HG02981 (cell line): ENCODE data around the gene APOB.

Source experiments
- ATAC-seq: cut with Tn5 transposase; IDR thresholded peaks from one replicate; pipeline ENCODE4 v1.9.1; 2021; ENCODE audit warnings: mild to moderate bottlenecking, moderate library complexity; ENCODE audit not compliant: unreplicated experiment

APOB gene

GRCh38 chr2:21043744-21044532 is at the start of gene APOB:
TSS of gene APOB (minus strand) at chr2:21044073. CDS start at chr2:21043945, 128 bp downstream.
- ATAC-seq: no peak

- ATAC-seq: no peak
Measured at GRCh38 chr2:21092308-21092869, 48.5 kb upstream of the APOB start.

- no peak for ATAC-seq
Measured at GRCh38 chr2:21084401-21084800, 40.5 kb upstream of the APOB start.

GRCh38 chr2:21083482-21083881 is 39.6 kb upstream of the APOB start:
- ATAC-seq: no peak

- no peak for ATAC-seq
Measured at GRCh38 chr2:21078296-21078695, 34.4 kb upstream of the APOB start.

- ATAC-seq: no peak
Measured at GRCh38 chr2:21072477-21073242, 28.8 kb upstream of the APOB start.

GRCh38 chr2:21070341-21071257 is 26.7 kb upstream of the APOB start:
- ATAC-seq: no peak

GRCh38 chr2:21069746-21070340 is 26.0 kb upstream of the APOB start:
- ATAC-seq: no peak

GRCh38 chr2:21067859-21068537 is 24.1 kb upstream of the APOB start:
- no peak for ATAC-seq

- no peak for ATAC-seq
Measured at GRCh38 chr2:21067125-21067524, 23.3 kb upstream of the APOB start.

- ATAC-seq: no peak
Measured at GRCh38 chr2:21059885-21060610, 16.2 kb upstream of the APOB start.

GRCh38 chr2:21057097-21057496 is 13.2 kb upstream of the APOB start:
- ATAC-seq: no peak

- no peak for ATAC-seq
Measured at GRCh38 chr2:21055879-21056790, 12.3 kb upstream of the APOB start.

GRCh38 chr2:21055451-21055850 is 11.6 kb upstream of the APOB start:
- no peak for ATAC-seq

- ATAC-seq: no peak
Measured at GRCh38 chr2:21054011-21054410, 10.1 kb upstream of the APOB start.

GRCh38 chr2:21052044-21052443 is 8.2 kb upstream of the APOB start:
- ATAC-seq: no peak

GRCh38 chr2:21050164-21050563 is 6.3 kb upstream of the APOB start:
- no peak for ATAC-seq
